Gastroesophageal sphincter (tissue), 4 donors: Measurements from ENCODE around the gene DNAH8. TPM values are rescaled to one million over a fixed set of nuclear protein-coding genes. Genes with fewer than 3 reads are reported as not detected.

ENCODE experiments used
- ATAC-seq: fragments of 150-250 bp; one replicate; pipeline ENCODE4 v1.9.1; 2016; ENCODE audit warnings: mild to moderate bottlenecking, moderate library complexity
- H3K27ac ChIP-seq, 4 donors: fragments of 200-600 bp; sonication (generic) in 3 of 4; 1 replicate in 3 of 4; 2 replicates in 1 of 4; pipeline ENCODE4 v1.5.1; 2016 to 2019
- H3K27me3 ChIP-seq: fragments of 200-600 bp; sonication (generic); one replicate; pipeline ENCODE4 v1.5.1; 2019
- H3K36me3 ChIP-seq, 2 donors: fragments of 200-600 bp; sonication (generic); one replicate each; pipeline ENCODE4 v1.5.1; 2019; ENCODE audit warnings: control low read depth in 1 of 2
- H3K4me1 ChIP-seq, 3 donors: fragments of 200-600 bp; sonication (generic); 1 replicate in 2 of 3; 2 replicates in 1 of 3; pipeline ENCODE4 v1.5.1; 2016 to 2019; ENCODE audit warnings: control low read depth in 2 of 3
- H3K4me3 ChIP-seq, 2 donors: fragments of 200-600 bp; sonication (generic); one replicate each; pipeline ENCODE4 v1.5.1; 2019; ENCODE audit warnings: mild to moderate bottlenecking in 1 of 2, moderate library complexity in 1 of 2
- H3K9me3 ChIP-seq, 3 donors: fragments of 200-600 bp; sonication (generic); one replicate each; pipeline ENCODE4 v1.5.1; 2017 to 2019; ENCODE audit warnings: control low read depth in 2 of 3
- EP300 ChIP-seq: sonication (generic); formaldehyde crosslinking; IDR thresholded peaks from one replicate; pipeline ENCODE4 v1.6.1; 2017; ENCODE audit warnings: antibody characterized with exemption, mild to moderate bottlenecking
- POLR2A ChIP-seq, 2 donors: fragments of 450-650 bp; IDR thresholded peaks; one replicate each; pipeline ENCODE4 v1.6.1; 2017; ENCODE audit warnings: antibody characterized with exemption in 2 of 2, mild to moderate bottlenecking in 2 of 2, moderate library complexity in 1 of 2
- POLR2AphosphoS5 ChIP-seq: sonication (generic); formaldehyde crosslinking; IDR thresholded peaks from one replicate; pipeline ENCODE4 v1.6.1; 2017; ENCODE audit warnings: antibody characterized with exemption
- WGBS, 2 donors: methylation state at CpG; one replicate each; pipeline ENCODE4 v1.1.5; 2018; ENCODE audit warnings: low coverage in 1 of 2; 5-methylcytosine and 5-hydroxymethylcytosine counted together
- total RNA-seq, 4 donors: library from RNA; depleted of rRNA; stranded (reverse); fragments of >200 nt; gene quantifications; one replicate each; pipeline ENCODE4 v1.1.0, GENCODE V29; 2016
- TF ChIP-seq, protein P1 (sequence below), 4 experiments: fragments of 200-600 bp in 2 of 4; fragments of 450-650 bp in 2 of 4; sonication (generic) in 1 of 4; IDR thresholded peaks; one replicate each; pipeline ENCODE4 v1.5.1; 2017 to 2019; ENCODE audit warnings: antibody characterized with exemption in 4 of 4, mild to moderate bottlenecking in 2 of 4, moderate library complexity in 2 of 4

The DNAH8 gene
- total RNA-seq, 4 donors from 2014 or later = not detected

DNA sequence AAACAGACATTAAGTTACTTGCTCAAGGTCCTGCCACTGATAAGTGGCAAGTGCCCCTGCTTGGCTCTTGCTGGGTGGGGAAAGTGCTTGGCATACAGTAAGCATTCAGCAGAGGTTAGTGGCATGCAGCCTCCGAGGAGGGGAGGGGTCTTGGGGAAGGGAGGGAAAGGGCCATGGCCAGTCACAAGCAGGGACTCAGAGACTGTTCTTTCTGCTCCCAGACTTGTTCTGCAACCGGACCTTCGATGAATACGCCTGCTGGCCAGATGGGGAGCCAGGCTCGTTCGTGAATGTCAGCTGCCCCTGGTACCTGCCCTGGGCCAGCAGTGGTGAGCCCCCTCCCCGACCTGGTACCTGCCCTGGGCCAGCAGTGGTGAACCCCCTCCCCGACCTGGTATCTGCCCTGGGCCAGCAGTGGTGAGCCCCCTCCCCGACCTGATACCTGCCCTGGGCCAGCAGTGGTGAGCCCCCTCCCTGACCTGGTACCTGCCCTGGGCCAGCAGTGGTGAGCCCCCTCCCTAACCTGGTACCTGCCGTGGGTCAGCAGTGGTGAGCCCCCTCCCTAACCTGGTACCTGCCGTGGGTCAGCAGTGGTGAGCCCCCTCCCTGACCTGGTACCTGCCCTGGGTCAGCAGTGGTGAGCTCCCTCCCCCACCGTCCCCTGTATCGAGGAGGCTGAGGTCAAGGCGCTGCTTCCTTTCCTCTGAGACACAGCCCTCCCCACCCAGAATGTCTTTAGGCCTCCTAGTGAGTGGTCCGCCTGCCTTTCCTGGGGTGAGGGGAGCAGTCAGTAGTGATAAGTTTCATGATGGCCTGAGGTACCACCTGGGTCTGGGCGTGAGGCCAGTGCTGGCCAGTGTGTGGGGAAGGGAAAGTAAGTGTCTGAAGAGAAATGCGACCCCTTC, 342.4 kb downstream of the DNAH8 start:
- no peak for ATAC-seq
- WGBS, 2 donors = 62 to 67% methylated on average over 2 to 7 of the region's 17 CpGs
- Histone ChIP-seq H3K27me3 (peaks cover 60% of the 10 kb centered on the region), H3K9me3 (no peaks in the 10 kb centered on the region), H3K27ac (no peak overlapping the region), H3K4me3 (no peak overlapping the region), H3K36me3 (no peaks in the 10 kb centered on the region), H3K4me1 (no peaks in the 10 kb centered on the region)
- TF ChIP-seq POLR2AphosphoS5 = no peak
- TF ChIP-seq EP300 = no peak
- TF ChIP-seq, protein P1, sequence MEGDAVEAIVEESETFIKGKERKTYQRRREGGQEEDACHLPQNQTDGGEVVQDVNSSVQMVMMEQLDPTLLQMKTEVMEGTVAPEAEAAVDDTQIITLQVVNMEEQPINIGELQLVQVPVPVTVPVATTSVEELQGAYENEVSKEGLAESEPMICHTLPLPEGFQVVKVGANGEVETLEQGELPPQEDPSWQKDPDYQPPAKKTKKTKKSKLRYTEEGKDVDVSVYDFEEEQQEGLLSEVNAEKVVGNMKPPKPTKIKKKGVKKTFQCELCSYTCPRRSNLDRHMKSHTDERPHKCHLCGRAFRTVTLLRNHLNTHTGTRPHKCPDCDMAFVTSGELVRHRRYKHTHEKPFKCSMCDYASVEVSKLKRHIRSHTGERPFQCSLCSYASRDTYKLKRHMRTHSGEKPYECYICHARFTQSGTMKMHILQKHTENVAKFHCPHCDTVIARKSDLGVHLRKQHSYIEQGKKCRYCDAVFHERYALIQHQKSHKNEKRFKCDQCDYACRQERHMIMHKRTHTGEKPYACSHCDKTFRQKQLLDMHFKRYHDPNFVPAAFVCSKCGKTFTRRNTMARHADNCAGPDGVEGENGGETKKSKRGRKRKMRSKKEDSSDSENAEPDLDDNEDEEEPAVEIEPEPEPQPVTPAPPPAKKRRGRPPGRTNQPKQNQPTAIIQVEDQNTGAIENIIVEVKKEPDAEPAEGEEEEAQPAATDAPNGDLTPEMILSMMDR (IDR thresholded peaks at IDR 0.05) = no peak
- TF ChIP-seq POLR2A (IDR thresholded peaks at IDR 0.05) = no peak

DNA sequence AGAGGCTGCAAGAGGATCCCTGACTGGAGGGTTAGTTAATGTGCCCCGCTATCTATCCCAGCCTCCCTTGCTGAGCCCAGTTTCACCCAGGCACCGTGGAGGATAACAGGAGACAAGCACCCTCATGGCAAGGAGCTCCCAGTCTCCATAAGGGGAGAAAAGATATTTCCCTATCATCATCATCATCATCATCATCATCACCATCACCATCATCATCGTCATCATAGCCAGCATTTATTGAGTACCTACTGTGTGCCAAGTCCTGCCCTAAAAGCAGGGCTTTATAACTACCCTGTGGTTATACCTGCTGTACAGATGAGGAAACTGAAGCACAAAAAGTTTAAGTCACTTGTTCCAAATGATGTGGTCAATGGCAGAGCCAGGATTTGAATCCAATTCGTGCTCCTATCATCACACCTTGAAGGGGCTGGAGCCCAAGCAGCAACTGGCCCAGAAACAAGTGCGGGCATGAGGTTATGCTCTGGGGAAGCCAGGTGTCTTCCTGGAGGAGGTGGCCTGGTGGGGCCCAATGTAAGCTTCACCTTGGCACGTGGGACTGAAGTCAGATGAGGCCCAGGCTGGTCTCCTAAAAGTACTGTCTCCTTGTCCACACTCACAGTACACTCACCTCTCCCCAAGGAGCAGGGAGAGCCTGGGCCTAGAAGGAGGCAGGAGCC, 343.5 kb downstream of the DNAH8 start:
- Histone ChIP-seq H3K4me1 (no peaks in the 10 kb centered on the region), H3K27me3 (peaks cover 50% of the 10 kb centered on the region), H3K9me3 (no peaks in the 10 kb centered on the region), H3K27ac (no peak overlapping the region), H3K36me3 (no peaks in the 10 kb centered on the region), H3K4me3 (no peak overlapping the region)
- WGBS, 2 donors = 60 to 100% methylated on average over 1 of the region's 6 CpGs
- no peak for ATAC-seq
- TF ChIP-seq EP300 (no peak), POLR2A (IDR thresholded peaks at IDR 0.05) (no peak), POLR2AphosphoS5 (no peak)
- TF ChIP-seq, protein P1 (IDR thresholded peaks at IDR 0.05) = no peak

DNA sequence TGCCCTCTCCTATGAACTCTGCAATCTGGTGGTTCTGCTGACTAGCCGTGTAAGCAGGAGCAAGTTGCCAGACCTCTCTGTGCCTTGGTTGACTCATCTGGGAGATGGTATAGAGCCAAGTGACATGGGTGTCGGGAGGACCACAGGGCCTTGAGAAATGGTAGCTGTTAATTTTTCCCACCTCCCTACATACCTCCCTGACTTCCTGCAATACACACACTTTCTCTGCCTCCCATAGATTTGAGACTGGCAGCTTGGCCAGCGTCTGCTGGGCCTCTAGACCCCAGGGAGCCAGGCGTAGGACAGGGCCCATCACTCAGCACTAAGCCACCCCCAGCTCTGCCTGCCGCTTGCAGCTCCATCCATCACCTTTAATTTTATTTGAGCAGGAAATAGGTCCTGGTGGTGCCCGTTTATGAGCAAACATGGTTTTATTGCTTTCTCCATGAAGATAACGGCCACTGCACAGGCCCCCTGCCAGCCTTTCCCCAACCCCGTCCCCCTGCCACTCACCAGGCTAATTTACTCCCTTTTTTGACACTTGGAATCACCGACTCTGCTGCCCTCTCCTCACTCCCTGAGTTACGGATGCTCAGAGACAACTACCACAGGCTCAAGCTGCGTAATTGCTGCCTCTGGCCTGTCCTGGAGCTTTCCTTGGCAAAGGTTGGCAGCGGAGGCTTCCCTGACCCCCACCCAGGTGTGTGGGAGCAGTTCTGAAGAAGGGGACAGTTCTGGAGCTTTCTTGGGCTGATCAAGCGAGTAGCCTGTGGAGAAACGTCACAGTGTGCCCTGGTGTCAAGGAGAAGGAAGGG, 344.6 kb downstream of the DNAH8 start:
- WGBS, 2 donors = 34 to 47% methylated on average over 3 to 5 of the region's 14 CpGs
- H3K9me3 ChIP-seq = no peaks in the 10 kb centered on the region
- no peaks in the 10 kb centered on the region for H3K36me3 ChIP-seq
- H3K4me1 ChIP-seq = no peaks in the 10 kb centered on the region
- H3K27me3 ChIP-seq = peaks cover 43% of the 10 kb centered on the region
- ATAC-seq = no peak
- H3K4me3 ChIP-seq = no peak overlapping the region
- no peak overlapping the region for H3K27ac ChIP-seq
- TF ChIP-seq EP300 (no peak), POLR2A (IDR thresholded peaks at IDR 0.05) (no peak), POLR2AphosphoS5 (no peak)
- TF ChIP-seq, protein P1 (IDR thresholded peaks at IDR 0.05) = no peak

DNA sequence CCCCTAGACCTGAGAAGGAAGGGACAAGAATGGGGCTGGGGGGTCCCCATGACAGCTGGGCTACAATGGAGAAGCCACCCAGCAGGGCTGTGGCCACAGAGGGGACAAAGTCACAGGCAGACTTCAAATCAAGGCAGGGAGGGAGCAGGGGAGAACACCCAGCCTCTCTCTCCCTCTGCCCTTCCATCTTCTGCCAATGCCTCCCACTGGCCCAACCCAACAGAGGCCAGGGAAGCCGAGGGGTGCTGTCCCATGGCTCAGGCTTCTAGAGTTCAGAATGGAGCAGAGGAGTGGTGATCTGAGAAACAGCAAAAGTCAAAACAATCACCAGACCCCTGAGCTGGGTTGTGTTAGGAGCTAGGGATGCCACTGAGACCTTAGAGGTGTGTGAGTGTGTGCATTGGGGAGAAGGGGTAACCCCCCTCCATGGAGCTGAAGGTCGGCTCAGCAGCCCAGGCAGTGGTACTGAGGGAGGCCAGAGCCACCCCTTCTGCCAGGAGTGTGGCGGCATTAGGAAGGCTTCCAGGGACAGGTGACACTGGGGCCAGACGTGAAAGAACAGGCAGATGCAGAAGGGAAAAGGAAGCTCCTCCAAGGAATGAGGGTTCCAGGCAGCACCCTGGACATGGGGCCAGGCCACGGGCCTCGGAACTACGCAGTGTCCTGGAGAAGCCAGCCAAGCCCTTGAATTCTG, 345.5 kb downstream of the DNAH8 start:
- no peaks in the 10 kb centered on the region for H3K9me3 ChIP-seq
- no peaks in the 10 kb centered on the region for H3K36me3 ChIP-seq
- TF ChIP-seq POLR2AphosphoS5 (no peak), EP300 (no peak)
- TF ChIP-seq, protein P1 (IDR thresholded peaks at IDR 0.05) = no peak
- WGBS, 2 donors = 40 to 50% methylated on average over 1 of the region's 7 CpGs
- H3K4me1 ChIP-seq = no peaks in the 10 kb centered on the region
- no peak overlapping the region for H3K4me3 ChIP-seq
- ATAC-seq = no peak
- no peak overlapping the region for H3K27ac ChIP-seq
- peaks cover 41% of the 10 kb centered on the region for H3K27me3 ChIP-seq
